IMR-90 (cell line): ENCODE data around the gene MARCHF3.

Source experiments
- CHD1 ChIP-seq: IDR thresholded peaks from 2 replicates; pipeline ENCODE4 v1.6.1; 2012; ENCODE audit warnings: low read depth, low read length, improper control_type of control experiment
- CTCF ChIP-seq: conservative IDR thresholded peaks from 2 replicates; pipeline ENCODE4 v1.5.1; 2012; ENCODE audit warnings: mild to moderate bottlenecking, low read depth, low read length, improper control_type of control experiment
- ELK1 ChIP-seq: fragments of 150-350 bp; IDR thresholded peaks from 2 replicates; pipeline ENCODE4 v1.6.1; 2016; ENCODE audit warnings: low read depth, mild to moderate bottlenecking, low read length, moderate library complexity, borderline replicate concordance
- FOS ChIP-seq: fragments of 150-350 bp; IDR thresholded peaks from 2 replicates; pipeline ENCODE4 v1.6.1; 2016; ENCODE audit warnings: low read depth, low read length
- SMC3 ChIP-seq: fragments of 150-350 bp; IDR thresholded peaks from 2 replicates; pipeline ENCODE4 v1.6.1; 2016; ENCODE audit warnings: low read depth, mild to moderate bottlenecking, antibody characterized with exemption, low read length, moderate library complexity
- TF ChIP-seq, protein P1 (sequence below): fragments of 150-350 bp; IDR thresholded peaks from 2 replicates; pipeline ENCODE4 v1.6.1; 2017; ENCODE audit warnings: mild to moderate bottlenecking, antibody characterized with exemption, low read length, low read depth

GRCh38 chr5:127031863-127032232 is 1.5 kb upstream of the MARCHF3 start:
- TF ChIP-seq CTCF (no peak), SMC3 (no peak), FOS (no peak), ELK1 (no peak), CHD1 (no peak)
- TF ChIP-seq, protein P1, sequence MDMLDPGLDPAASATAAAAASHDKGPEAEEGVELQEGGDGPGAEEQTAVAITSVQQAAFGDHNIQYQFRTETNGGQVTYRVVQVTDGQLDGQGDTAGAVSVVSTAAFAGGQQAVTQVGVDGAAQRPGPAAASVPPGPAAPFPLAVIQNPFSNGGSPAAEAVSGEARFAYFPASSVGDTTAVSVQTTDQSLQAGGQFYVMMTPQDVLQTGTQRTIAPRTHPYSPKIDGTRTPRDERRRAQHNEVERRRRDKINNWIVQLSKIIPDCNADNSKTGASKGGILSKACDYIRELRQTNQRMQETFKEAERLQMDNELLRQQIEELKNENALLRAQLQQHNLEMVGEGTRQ = no peak
